H1 (cell line): Measurements from ENCODE around the gene YEATS2. TPM values are rescaled to one million over a fixed set of nuclear protein-coding genes. Genes with fewer than 3 reads are reported as not detected.

Source experiments
- CTCF ChIA-PET: fragments of 300-600 bp; sonication (Branson Sonifier 250); formaldehyde crosslinking; loops from one replicate; lab custom pipeline; 2021; ENCODE audit not compliant: partially characterized antibody; lab: Charles Lee
- POLR2A ChIA-PET: fragments of 300-600 bp; sonication (Branson Sonifier 250); formaldehyde crosslinking; loops from one replicate; lab custom pipeline; 2021; ENCODE audit warnings: inconsistent platforms; ENCODE audit not compliant: partially characterized antibody; lab: Charles Lee
- DNase-seq, 2 experiments: peaks; one replicate each; pipeline versions ENCODE4 v3.0.0 to v3.0.0-alpha.2; 2010 to 2022; ENCODE audit warnings: low spot score in 2 of 2, low read depth in 1 of 2, mixed read lengths in 1 of 2
- FAIRE-seq: peaks from 2 replicates; lab custom pipeline; 2011; peaks lifted over from hg19 to GRCh38; lab: Jason Lieb, UNC
- H2AFZ ChIP-seq: 2 replicates; pipeline ENCODE4 v1.8.1; 2012; ENCODE audit warnings: low read length, inconsistent platforms
- H2AK5ac ChIP-seq: 2 replicates; pipeline ENCODE4 v1.6.1; 2013; ENCODE audit warnings: low read depth, low read length
- H2BK120ac ChIP-seq: replicated peaks from 2 replicates; pipeline ENCODE3; 2013; ENCODE audit warnings: low read depth, low read length, inconsistent platforms
- H2BK12ac ChIP-seq: 2 replicates; pipeline ENCODE4 v1.6.1; 2013; ENCODE audit warnings: low read depth, low read length
- H2BK15ac ChIP-seq: 2 replicates; pipeline ENCODE4 v1.6.1; 2013; ENCODE audit warnings: low read length
- H2BK20ac ChIP-seq: 2 replicates; pipeline ENCODE4 v1.6.1; 2013; ENCODE audit warnings: low read length
- H2BK5ac ChIP-seq: 2 replicates; pipeline ENCODE4 v1.6.1; 2013; ENCODE audit warnings: low read depth, low read length
- H3K14ac ChIP-seq: 2 replicates; pipeline ENCODE4 v1.6.1; 2013; ENCODE audit warnings: inconsistent platforms; ENCODE audit not compliant: insufficient read length
- H3K18ac ChIP-seq: 2 replicates; pipeline ENCODE4 v1.6.1; 2013; ENCODE audit warnings: low read length; ENCODE audit errors: extremely low read depth
- H3K23ac ChIP-seq: 2 replicates; pipeline ENCODE4 v1.6.1; 2013; ENCODE audit warnings: inconsistent platforms; ENCODE audit not compliant: insufficient read length
- H3K23me2 ChIP-seq: 2 replicates; pipeline ENCODE4 v1.6.1; 2013; ENCODE audit warnings: low read depth, low read length
- H3K27ac ChIP-seq: 2 replicates; pipeline ENCODE4 v1.6.1; 2011; ENCODE audit warnings: low read depth, low read length, inconsistent platforms
- H3K27me3 ChIP-seq, 4 experiments: replicated peaks in 1 of 4; 1 replicate in 1 of 4; 2 replicates in 3 of 4; pipeline versions ENCODE4 v1.6.1 to v1.8.1; 2011 to 2013; ENCODE audit warnings: low read length in 3 of 4, mild to moderate bottlenecking in 3 of 4, inconsistent platforms in 2 of 4, mixed read lengths in 2 of 4, moderate library complexity in 1 of 4; ENCODE audit not compliant: control insufficient read depth in 3 of 4, insufficient read depth in 3 of 4; ENCODE audit errors: extremely low read depth in 1 of 4
- H3K36me3 ChIP-seq, 4 experiments: 2 replicates each; pipeline versions ENCODE4 v1.6.1 to v1.8.1; 2011 to 2013; ENCODE audit warnings: mild to moderate bottlenecking in 4 of 4, low read length in 3 of 4, moderate library complexity in 2 of 4, control low read depth in 1 of 4, inconsistent platforms in 1 of 4; ENCODE audit not compliant: insufficient read depth in 4 of 4, control insufficient read depth in 2 of 4
- H3K4ac ChIP-seq: replicated peaks from 2 replicates; pipeline ENCODE3; 2013; ENCODE audit warnings: low read length, low read depth, mixed read lengths, inconsistent platforms; ENCODE audit not compliant: insufficient read length
- H3K4me1 ChIP-seq, 4 experiments: replicated peaks in 1 of 4; 1 replicate in 1 of 4; 2 replicates in 3 of 4; pipeline versions ENCODE4 v1.6.1 to v1.8.1; 2011 to 2013; ENCODE audit warnings: low read length in 3 of 4, inconsistent platforms in 2 of 4, mixed read lengths in 1 of 4; ENCODE audit not compliant: insufficient read depth in 4 of 4, control insufficient read depth in 3 of 4
- H3K4me2 ChIP-seq, 2 experiments: 2 replicates each; pipeline versions ENCODE4 v1.6.1 to v1.8.1; 2011 to 2013; ENCODE audit warnings: low read depth in 2 of 2, low read length in 2 of 2, control low read depth in 1 of 2, inconsistent platforms in 1 of 2, mild to moderate bottlenecking in 1 of 2; ENCODE audit not compliant: insufficient read depth in 1 of 2
- H3K4me3 ChIP-seq, 4 experiments: fragments of 200-600, 300-600 bp in 1 of 4; sonication (generic), shearing (Covaris generic), sonication (Bioruptor Twin) in 1 of 4; 2 replicates each; pipeline versions ENCODE4 v1.5.1 to v1.8.1; 2011 to 2016; ENCODE audit warnings: low read length in 4 of 4, low read depth in 3 of 4, control low read depth in 2 of 4, inconsistent platforms in 2 of 4, mild to moderate bottlenecking in 2 of 4, mixed read lengths in 1 of 4, moderate library complexity in 1 of 4; ENCODE audit not compliant: insufficient read depth in 2 of 4; ENCODE audit errors: extremely low read depth in 1 of 4
- H3K56ac ChIP-seq: replicated peaks from 2 replicates; pipeline ENCODE3; 2013; ENCODE audit warnings: low read depth, mild to moderate bottlenecking, mixed read lengths, low read length, inconsistent platforms; ENCODE audit not compliant: insufficient read length
- H3K79me1 ChIP-seq: 2 replicates; pipeline ENCODE4 v1.6.1; 2013; ENCODE audit warnings: low read depth, low read length, control low read depth
- H3K79me2 ChIP-seq, 2 experiments: 2 replicates each; pipeline versions ENCODE4 v1.6.1 to v1.8.1; 2012 to 2013; ENCODE audit warnings: low read length in 2 of 2, mild to moderate bottlenecking in 2 of 2, inconsistent platforms in 1 of 2; ENCODE audit not compliant: insufficient read depth in 2 of 2, control insufficient read depth in 1 of 2
- H3K9ac ChIP-seq, 4 experiments: replicated peaks in 1 of 4; 1 replicate in 1 of 4; 2 replicates in 3 of 4; pipeline versions ENCODE4 v1.6.1 to v1.8.1; 2011 to 2013; ENCODE audit warnings: low read depth in 3 of 4, low read length in 3 of 4, control low read depth in 2 of 4, mild to moderate bottlenecking in 2 of 4, moderate library complexity in 2 of 4, inconsistent platforms in 1 of 4; ENCODE audit errors: extremely low read depth in 1 of 4
- H3K9me3 ChIP-seq, 2 experiments: 2 replicates each; pipeline versions ENCODE4 v1.6.1 to v1.8.1; 2012 to 2013; ENCODE audit warnings: mild to moderate bottlenecking in 2 of 2, moderate library complexity in 2 of 2, control low read depth in 1 of 2, inconsistent platforms in 1 of 2, low read depth in 1 of 2, low read length in 1 of 2, mixed read lengths in 1 of 2; ENCODE audit not compliant: insufficient read depth in 2 of 2
- H4K20me1 ChIP-seq, 2 experiments: replicated peaks in 1 of 2; 2 replicates each; pipeline versions ENCODE3 to v1.8.1; 2011 to 2013; ENCODE audit warnings: inconsistent platforms in 2 of 2, low read length in 2 of 2, mild to moderate bottlenecking in 1 of 2; ENCODE audit not compliant: insufficient read depth in 2 of 2, control insufficient read depth in 1 of 2
- H4K5ac ChIP-seq: 2 replicates; pipeline ENCODE4 v1.6.1; 2013; ENCODE audit warnings: low read length, low read depth, mixed read lengths, inconsistent platforms; ENCODE audit not compliant: insufficient read length
- H4K8ac ChIP-seq: 2 replicates; pipeline ENCODE4 v1.8.0; 2013; ENCODE audit warnings: mild to moderate bottlenecking, moderate library complexity, low read length, inconsistent platforms; ENCODE audit not compliant: insufficient read depth; ENCODE audit errors: extremely low read depth
- H4K91ac ChIP-seq: replicated peaks from 2 replicates; pipeline ENCODE3; 2013; ENCODE audit warnings: low read length, mixed read lengths, inconsistent platforms; ENCODE audit not compliant: insufficient read length
- BRCA1 ChIP-seq: IDR thresholded peaks from 2 replicates; pipeline ENCODE4 v1.6.1; 2012; ENCODE audit warnings: low read depth, low read length, improper control_type of control experiment
- GABPA ChIP-seq: IDR thresholded peaks from 2 replicates; pipeline ENCODE4 v1.6.1; 2011; ENCODE audit warnings: mild to moderate bottlenecking, low read length, moderate library complexity, borderline replicate concordance; ENCODE audit not compliant: insufficient read depth
- KDM4A ChIP-seq: IDR thresholded peaks from one replicate; pipeline ENCODE4 v1.7.1; 2012; ENCODE audit warnings: low read depth, mild to moderate bottlenecking, moderate library complexity, low read length, inconsistent platforms; ENCODE audit not compliant: severe bottlenecking
- RAD21 ChIP-seq, 2 experiments: IDR thresholded peaks in 1 of 2; conservative IDR thresholded peaks in 1 of 2; 2 replicates each; pipeline ENCODE4 v1.6.1; 2011; ENCODE audit warnings: low read depth in 2 of 2, low read length in 2 of 2, improper control_type of control experiment in 1 of 2, inconsistent platforms in 1 of 2, mild to moderate bottlenecking in 1 of 2, moderate library complexity in 1 of 2
- RNF2 ChIP-seq: fragments of 200-900, 300-1000 bp; sonication (generic); IDR thresholded peaks from 2 replicates; pipeline ENCODE4 v1.7.1; 2016; ENCODE audit warnings: borderline replicate concordance, low read depth, mild to moderate bottlenecking, antibody characterized with exemption, low read length; ENCODE audit not compliant: poor library complexity, severe bottlenecking; ENCODE audit errors: missing control alignments
- RXRA ChIP-seq: IDR thresholded peaks from 2 replicates; pipeline ENCODE4 v1.6.1; 2011; ENCODE audit warnings: low read depth, mild to moderate bottlenecking, low read length, moderate library complexity; ENCODE audit not compliant: insufficient read depth
- SIX5 ChIP-seq: IDR thresholded peaks from 2 replicates; pipeline ENCODE4 v1.6.1; 2011; ENCODE audit warnings: mild to moderate bottlenecking, low read depth, low read length
- SP1 ChIP-seq: IDR thresholded peaks from 2 replicates; pipeline ENCODE4 v1.6.1; 2011; ENCODE audit warnings: low read depth, low read length
- WGBS, 2 experiments: shearing (Covaris generic) in 1 of 2; methylation state at CpG; one replicate each; pipeline versions ENCODE4 v1.1.6 to v1.1.7; 2013 to 2015; ENCODE audit warnings: low lambda C conversion rate in 2 of 2, mixed read lengths in 2 of 2, inconsistent platforms in 1 of 2, low coverage in 1 of 2, missing lambda C conversion rate in 1 of 2; ENCODE audit not compliant: insufficient replicate concordance in 2 of 2, insufficient coverage in 1 of 2, insufficient read length in 1 of 2; ENCODE audit errors: extremely low coverage in 1 of 2, missing lambda C conversion rate in 1 of 2; 5-methylcytosine and 5-hydroxymethylcytosine counted together
- polyA plus RNA-seq, 7 experiments: library from polyadenylated mRNA; depleted of rRNA in 3 of 7; stranded (reverse) in 5 of 7; unstranded in 2 of 7; fragments of >200 nt in 5 of 7; fragments of 200-250 nt in 2 of 7; gene quantifications; 1 replicate in 5 of 7; 2 replicates in 1 of 7; 4 replicates in 1 of 7; pipeline versions ENCODE4 v1.2.1 to v1.2.3, GENCODE V29; 2011 to 2013; ENCODE audit warnings: missing spikeins in 2 of 7, mixed read lengths in 2 of 7
- total RNA-seq: library from RNA; stranded (reverse); fragmentation: NEBNext Ultra II Directional; extraction: Animal tissue kit (Norgen Biotek cat#: 25700); gene quantifications from 2 replicates; pipeline ENCODE4 v1.2.1, GENCODE V29; 2021
- TF ChIP-seq, protein P1 (sequence below): IDR thresholded peaks from 2 replicates; pipeline ENCODE4 v1.6.1; 2012; ENCODE audit warnings: low read length, inconsistent platforms

The YEATS2 gene
- total and polyA plus RNA-seq, 2 of the 8 experiments (the other 6 are each of a cell fraction or from before 2014, with no cell fraction given), result 35.3 to 53.7 TPM

DNA sequence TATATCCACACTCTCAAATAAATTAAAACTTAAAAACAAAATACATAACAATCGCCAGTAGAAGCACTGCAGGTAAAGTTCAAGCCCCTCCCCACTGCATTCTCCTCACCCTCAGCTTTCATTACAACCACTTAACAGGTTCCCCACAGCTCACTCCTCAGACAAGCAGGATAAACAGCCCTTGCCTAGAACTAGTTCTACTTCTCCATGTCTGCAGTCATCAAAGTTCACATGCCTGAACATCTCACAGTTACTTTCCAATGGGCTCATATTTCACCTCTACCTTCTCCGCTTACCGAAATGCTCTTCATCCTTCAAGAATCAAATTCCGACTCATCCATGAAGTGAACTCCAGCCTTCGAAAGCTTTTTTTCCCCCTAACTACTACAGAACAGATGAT, 4.1 kb downstream of the YEATS2 start:
- no peak overlapping the region for H3K14ac ChIP-seq
- H3K79me2 ChIP-seq, result peaks cover 57 to 88% of the 10 kb centered on the region in 2 experiments
- H3K4me3 ChIP-seq, result no peak overlapping the region
- H2BK12ac ChIP-seq, result no peak overlapping the region
- H3K4me2 ChIP-seq, result peak overlapping the region; percentile 25 to 37; a peak in 2 of 4 replicates
- H2AK5ac ChIP-seq, result no peak overlapping the region
- H3K23me2 ChIP-seq, result peaks cover 10% of the 10 kb centered on the region; the same call in 1 of the 2 replicates
- no peak overlapping the region for H2BK15ac ChIP-seq
- no peak overlapping the region for H4K8ac ChIP-seq
- H3K27ac ChIP-seq, result no peak overlapping the region
- peaks cover 5% of the 10 kb centered on the region for H3K79me1 ChIP-seq
- no peak overlapping the region for H3K4ac ChIP-seq
- ChIA-PET CTCF (interaction anchor here (1.6 kb wide), 1 partner anchor 222 kb away, joined by 6 read pairs; no protein-coding TSS in a partner anchor), POLR2A (no interaction called here)
- peak overlapping the region; percentile 26 for H4K5ac ChIP-seq
- H3K4me1 ChIP-seq, result peaks cover 0 to 15% (median 3%) of the 10 kb centered on the region in 4 experiments; a peak in 4 of 7 replicates
- no peak overlapping the region for H3K23ac ChIP-seq
- H4K20me1 ChIP-seq, result peaks cover 9% of the 10 kb centered on the region in 2 experiments
- H2BK20ac ChIP-seq, result no peak overlapping the region
- H3K56ac ChIP-seq, result no peak overlapping the region
- H3K27me3 ChIP-seq, result no peaks in the 10 kb centered on the region
- H2AFZ ChIP-seq, result no peak overlapping the region
- H4K91ac ChIP-seq, result no peak overlapping the region
- no peak overlapping the region for H2BK120ac ChIP-seq
- DNase-seq, result no peak
- no peak for TF ChIP-seq RXRA
- no peak for TF ChIP-seq BRCA1
- TF ChIP-seq GABPA, result no peak
- TF ChIP-seq KDM4A, result no peak
- TF ChIP-seq, protein P1, sequence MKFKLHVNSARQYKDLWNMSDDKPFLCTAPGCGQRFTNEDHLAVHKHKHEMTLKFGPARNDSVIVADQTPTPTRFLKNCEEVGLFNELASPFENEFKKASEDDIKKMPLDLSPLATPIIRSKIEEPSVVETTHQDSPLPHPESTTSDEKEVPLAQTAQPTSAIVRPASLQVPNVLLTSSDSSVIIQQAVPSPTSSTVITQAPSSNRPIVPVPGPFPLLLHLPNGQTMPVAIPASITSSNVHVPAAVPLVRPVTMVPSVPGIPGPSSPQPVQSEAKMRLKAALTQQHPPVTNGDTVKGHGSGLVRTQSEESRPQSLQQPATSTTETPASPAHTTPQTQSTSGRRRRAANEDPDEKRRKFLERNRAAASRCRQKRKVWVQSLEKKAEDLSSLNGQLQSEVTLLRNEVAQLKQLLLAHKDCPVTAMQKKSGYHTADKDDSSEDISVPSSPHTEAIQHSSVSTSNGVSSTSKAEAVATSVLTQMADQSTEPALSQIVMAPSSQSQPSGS, result no peak
- no peak for TF ChIP-seq SP1
- no peak for TF ChIP-seq SIX5
- TF ChIP-seq RNF2, result no peak
- no peak for TF ChIP-seq RAD21 (IDR thresholded peaks at IDR 0.05 in 1 of 2, conservative IDR thresholded peaks at IDR 0.05 in 1 of 2; ENCODE audit: low read depth in 2 of 2, low read length in 2 of 2)
- no peak overlapping the region for H3K9ac ChIP-seq
- no peak for FAIRE-seq
- WGBS, 2 experiments, result 87% methylated on average over 5 of the region's 5 CpGs; no CpG with 5 or more reads in 1 of the 2 experiments
- no peak overlapping the region for H3K18ac ChIP-seq
- H2BK5ac ChIP-seq, result no peak overlapping the region
- H3K9me3 ChIP-seq, result no peaks in the 10 kb centered on the region
- H3K36me3 ChIP-seq, result peaks cover 0 to 6% (median 0%) of the 10 kb centered on the region in 4 experiments; a peak in 2 of 8 replicates
